Stimulated activated CD4-positive, alpha-beta T cell treated with anti-CD3 and anti-CD28 coated beads, Interleukin-15, amount 100 ng/mL, for 24 hours (primary cell): ENCODE data around the gene ROMO1.
"Not testable (repeated sequence)": the region's sequence is repeated elsewhere in the genome, so short reads cannot be mapped to it uniquely, and the experiment has no call there.

ENCODE experiments used
- DNase-seq: peaks from one replicate; pipeline ENCODE4 v3.0.0-alpha.2; 2020

ROMO1 gene

GRCh38 chr20:35732644-35732982 is 33.4 kb downstream of the ROMO1 start:
- DNase-seq, result no peak

DNA sequence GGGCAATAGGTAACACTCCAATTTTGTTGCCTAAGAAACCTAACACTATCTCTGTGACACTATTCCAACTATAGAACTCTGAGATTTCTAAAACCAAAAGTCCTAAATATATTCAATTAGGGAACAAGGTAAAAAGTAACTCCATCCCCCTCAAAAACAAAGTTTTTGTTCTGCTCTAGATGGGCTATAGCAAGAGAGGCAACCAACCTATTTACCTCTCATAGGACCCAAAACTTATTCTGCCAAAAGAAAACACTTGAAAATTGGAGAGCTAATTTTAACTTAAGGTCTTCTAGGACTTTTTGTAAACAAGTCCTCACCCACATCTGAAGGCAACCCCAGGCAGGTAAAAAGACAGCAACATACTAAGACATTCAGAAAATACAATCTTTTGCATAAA is 35.2 kb downstream of the ROMO1 start:
- no peak for DNase-seq

DNA sequence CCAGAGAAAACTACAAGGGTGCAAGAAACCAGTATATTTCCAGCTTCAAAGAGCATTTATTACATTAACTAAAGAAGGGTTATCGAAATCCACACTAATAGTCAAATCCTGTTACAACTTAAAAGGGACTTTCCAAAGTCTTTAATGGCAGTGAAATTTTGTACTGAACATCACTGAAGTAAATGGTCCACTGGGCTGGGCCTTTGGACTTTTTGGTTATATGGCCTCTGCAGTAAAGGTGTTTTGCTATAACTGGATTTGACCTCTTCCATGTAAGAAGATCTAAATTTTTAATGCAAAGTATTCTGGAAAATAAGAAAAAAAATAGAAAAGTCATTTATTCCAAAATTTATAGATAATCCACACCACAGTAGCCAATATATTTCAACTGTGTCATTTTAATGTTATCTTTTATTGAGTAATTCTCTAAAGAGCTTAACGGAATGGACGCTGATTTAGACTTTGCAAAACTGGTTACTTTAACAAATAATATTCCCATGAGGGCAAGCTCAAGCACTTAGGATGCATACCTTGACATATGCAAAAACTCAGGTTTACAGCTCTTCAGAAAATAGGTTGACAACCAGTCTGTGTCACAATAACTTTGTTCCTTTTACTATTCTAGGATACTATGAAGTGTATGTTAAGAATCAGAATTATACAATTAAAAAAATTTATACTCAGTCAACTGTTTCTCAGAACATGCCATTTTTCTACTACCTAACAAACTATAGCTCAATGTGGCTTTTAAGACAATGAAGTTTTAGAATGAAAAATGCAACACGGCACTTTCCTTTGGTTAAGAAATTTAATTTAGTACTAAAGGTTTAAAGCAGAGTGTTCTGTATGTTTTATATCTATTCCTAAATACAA is 35.8 kb downstream of the ROMO1 start:
- DNase-seq, result no peak

DNA sequence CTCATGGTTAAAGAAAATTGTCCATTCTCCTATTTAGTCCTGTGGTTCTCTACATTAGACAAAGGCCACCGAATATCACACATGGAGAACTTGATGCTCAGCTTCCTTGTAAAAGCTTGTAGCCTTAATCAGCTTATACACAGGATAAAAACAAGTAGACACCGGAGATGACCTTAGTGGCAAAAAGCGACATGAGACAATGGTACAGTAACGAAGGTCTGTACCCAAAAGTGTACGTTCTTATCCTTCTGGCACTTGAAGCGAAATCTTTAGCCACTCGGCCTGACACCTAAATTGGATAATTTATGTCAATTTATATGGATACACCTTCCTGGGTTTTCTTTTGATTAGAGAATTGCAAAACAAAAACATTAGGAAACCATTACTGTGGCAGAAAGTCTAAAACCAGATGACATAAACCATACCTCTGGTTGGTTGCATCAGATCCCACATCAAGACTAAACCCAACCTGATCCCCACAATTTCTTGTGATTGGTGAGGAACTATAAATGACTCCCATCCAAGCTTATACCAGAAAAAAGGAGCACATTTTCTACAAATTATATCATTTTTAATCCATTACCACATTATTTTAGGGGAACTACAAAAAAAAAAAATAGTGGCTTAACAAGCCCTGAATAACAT is 36.7 kb downstream of the ROMO1 start:
- no peak for DNase-seq

- DNase-seq, result no peak
These were observed 38.7 kb downstream of the ROMO1 start for GRCh38 chr20:35737865-35738333.

DNA sequence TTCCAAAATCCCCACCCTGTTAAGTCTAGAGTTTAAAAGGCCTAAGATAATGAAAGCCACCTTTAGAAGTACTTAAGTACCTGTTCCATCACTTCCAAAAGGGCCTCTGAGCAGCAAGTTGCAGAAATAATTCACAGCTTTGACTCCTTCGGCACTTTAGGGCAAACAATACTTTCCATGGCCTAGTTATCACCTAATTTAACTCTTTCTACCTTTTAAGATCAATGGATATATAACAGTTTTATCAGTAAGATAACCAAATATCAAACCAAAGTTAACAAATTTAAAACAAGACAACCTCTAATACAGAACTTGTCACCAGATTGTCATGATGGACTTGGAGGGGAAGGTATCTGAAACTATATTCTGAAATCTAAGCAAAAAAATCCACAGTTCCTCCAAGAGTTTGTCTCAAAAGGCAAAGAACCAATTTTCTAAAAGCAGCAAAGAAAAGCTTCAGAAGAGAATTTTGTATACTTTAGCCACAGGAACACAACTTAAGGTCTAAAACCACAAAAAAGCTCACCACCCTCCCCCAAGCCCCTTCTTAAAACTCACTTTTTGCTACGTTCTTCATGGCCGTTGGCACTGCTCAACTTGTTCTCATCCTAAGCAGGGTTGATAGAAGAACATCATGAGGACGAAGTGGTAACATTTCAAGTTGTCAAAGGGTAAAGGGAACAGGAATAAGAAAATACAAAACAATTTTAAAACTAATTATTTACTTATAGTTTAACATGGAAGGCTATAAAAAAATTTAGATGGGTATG is 39.4 kb downstream of the ROMO1 start:
- no peak for DNase-seq

- peak; percentile 19 for DNase-seq
These were observed 40.3 kb downstream of the ROMO1 start for GRCh38 chr20:35739294-35740163.

GRCh38 chr20:35741892-35742740 is 42.9 kb downstream of the ROMO1 start, which contains the start of gene RBM39:
TSS of gene RBM39 (minus strand) at chr20:35742260. CDS start at chr20:35740874, 1,386 bp downstream.
- peak; percentile 99 for DNase-seq

DNA sequence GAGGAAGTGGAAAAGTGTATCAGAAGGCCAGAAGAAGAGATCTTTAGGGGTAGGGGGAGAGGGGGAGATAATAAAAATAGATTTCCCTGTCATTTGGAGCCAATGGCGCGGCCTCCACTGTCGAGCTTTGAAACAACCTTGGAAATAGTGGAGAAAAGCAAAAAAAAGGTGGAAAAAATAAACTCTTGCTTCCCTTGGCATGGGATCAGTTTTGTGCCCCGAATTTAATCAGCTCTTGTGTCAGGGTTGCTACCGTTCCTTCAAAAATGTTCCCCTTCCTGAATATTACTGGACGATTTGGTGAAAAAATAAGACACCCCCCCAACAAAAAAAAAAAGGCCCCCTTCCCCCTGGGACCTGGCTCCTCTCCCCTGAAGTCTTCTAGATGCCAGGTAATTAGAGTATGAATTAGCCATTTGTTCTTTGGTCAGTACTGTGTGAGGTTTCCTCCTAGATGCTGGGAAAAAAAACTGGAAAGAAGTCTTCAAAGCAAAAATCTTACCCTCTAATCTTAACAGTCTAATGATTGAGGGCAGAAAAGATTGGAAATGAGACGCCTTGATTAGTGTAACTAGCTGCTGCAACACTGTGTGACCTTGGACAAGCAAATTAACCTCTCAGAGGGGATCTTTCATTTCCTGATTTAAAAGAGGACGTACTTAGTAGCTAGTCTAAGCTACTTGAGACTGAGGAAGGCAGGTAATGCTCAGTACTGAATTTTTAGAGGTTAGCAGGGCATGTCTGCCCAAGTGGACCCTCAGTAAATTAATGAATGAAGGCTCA is 43.7 kb downstream of the ROMO1 start:
- no peak for DNase-seq

GRCh38 chr20:35743693-35744491 is 44.7 kb downstream of the ROMO1 start:
- DNase-seq, result peak; percentile 42

DNA sequence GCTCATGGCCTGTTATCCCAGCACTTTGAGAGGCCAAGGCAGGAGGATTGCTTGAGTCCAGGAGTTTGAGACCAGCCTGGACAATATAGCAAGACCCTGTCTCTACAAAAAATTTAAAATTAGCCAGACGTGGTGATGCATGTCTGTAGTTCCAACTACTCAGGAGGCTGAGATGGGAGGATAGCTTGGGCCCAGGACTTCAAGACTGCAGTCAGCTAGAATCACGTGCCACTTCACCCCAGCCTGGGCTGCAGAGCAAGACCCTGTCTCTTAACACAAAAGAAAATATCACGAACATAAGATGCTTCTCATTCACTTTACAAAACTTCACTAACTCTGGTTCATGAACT is 45.3 kb downstream of the ROMO1 start:
- not testable (repeated sequence) for DNase-seq
